KMS-11 (cell line): ENCODE data around the gene IGFBP2.

ENCODE experiments used
- H2AFZ ChIP-seq: fragments of 200-600 bp; sonication (generic); 2 replicates; pipeline ENCODE4 v1.6.1; 2016; ENCODE audit warnings: antibody characterized with exemption, mixed run types, low read depth
- H3K27ac ChIP-seq: fragments of 200-600 bp; sonication (generic); 2 replicates; pipeline ENCODE4 v1.6.1; 2016; ENCODE audit warnings: mild to moderate bottlenecking, mixed run types
- H3K27me3 ChIP-seq: fragments of 200-600 bp; sonication (generic); 2 replicates; pipeline ENCODE4 v1.6.1; 2017; ENCODE audit warnings: mild to moderate bottlenecking, low read depth, mixed run types, moderate library complexity; ENCODE audit not compliant: insufficient read depth
- H3K36me3 ChIP-seq: fragments of 200-600 bp; sonication (generic); 2 replicates; pipeline ENCODE4 v1.6.1; 2017; ENCODE audit warnings: mild to moderate bottlenecking, mixed run types; ENCODE audit not compliant: insufficient read depth
- H3K4me1 ChIP-seq: fragments of 200-600 bp; sonication (generic); 2 replicates; pipeline ENCODE4 v1.6.1; 2016; ENCODE audit warnings: mild to moderate bottlenecking, low read depth, mixed run types; ENCODE audit not compliant: poor library complexity, severe bottlenecking
- H3K4me2 ChIP-seq: fragments of 200-600 bp; sonication (generic); 2 replicates; pipeline ENCODE4 v1.7.0; 2016; ENCODE audit warnings: mild to moderate bottlenecking, mixed run types
- H3K4me3 ChIP-seq: fragments of 200-600 bp; sonication (generic); IDR thresholded peaks from 2 replicates; pipeline ENCODE4 v1.6.1; 2017; ENCODE audit warnings: low read depth, low read length, mixed read lengths; ENCODE audit not compliant: insufficient read depth
- H3K79me2 ChIP-seq: fragments of 200-600 bp; sonication (generic); 2 replicates; pipeline ENCODE4 v1.6.1; 2016; ENCODE audit warnings: low read depth, mixed run types; ENCODE audit not compliant: insufficient read depth
- H3K9ac ChIP-seq: fragments of 200-600 bp; sonication (generic); 2 replicates; pipeline ENCODE4 v1.6.1; 2016; ENCODE audit warnings: mild to moderate bottlenecking, mixed run types
- H4K20me1 ChIP-seq: fragments of 200-600 bp; sonication (generic); 2 replicates; pipeline ENCODE4 v1.6.1; 2016; ENCODE audit warnings: mild to moderate bottlenecking, mixed run types; ENCODE audit not compliant: insufficient read depth
- TF ChIP-seq, protein P1 (sequence below): fragments of 200-600 bp; sonication (generic); conservative IDR thresholded peaks from 2 replicates; pipeline ENCODE4 v1.6.1; 2017; ENCODE audit warnings: low read depth, mild to moderate bottlenecking, antibody characterized with exemption, low read length, moderate library complexity, mixed read lengths

The IGFBP2 gene

DNA sequence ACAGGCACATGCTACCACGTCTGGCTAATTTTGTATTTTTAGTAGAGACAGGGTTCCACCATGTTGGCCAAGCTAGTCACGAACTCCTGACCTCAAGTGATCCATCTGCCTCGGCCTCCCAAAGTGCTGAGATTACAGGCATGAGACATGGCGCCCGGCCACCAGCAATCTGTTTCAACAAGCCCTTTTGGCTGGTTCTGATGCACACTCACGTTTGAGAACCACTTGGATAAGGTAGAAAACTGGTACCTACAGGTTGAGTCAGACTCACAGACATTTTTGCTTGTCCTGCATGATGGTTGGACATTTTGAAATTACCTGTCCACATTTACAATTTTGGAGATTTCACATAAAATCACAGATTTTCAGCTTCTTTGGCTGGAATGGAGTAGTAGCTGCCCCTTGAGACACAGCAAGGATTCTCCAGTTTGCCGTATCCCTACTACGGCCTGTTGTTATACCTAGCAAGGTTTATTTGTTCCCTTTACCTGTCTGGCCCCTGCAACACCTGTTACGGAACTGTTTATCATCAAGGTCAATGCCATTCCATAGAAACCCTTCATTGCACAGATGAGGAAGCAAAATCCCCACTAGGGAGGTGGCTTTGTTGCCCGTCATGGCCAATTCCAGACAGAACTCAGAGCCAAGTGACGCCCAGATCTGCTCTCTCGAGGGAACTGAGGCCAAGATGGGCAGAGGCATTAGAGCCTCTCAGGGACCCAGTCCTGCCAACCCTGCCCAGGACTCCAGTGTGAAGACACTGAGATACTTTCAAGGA is 31.4 kb upstream of the IGFBP2 start:
- TF ChIP-seq, protein P1, sequence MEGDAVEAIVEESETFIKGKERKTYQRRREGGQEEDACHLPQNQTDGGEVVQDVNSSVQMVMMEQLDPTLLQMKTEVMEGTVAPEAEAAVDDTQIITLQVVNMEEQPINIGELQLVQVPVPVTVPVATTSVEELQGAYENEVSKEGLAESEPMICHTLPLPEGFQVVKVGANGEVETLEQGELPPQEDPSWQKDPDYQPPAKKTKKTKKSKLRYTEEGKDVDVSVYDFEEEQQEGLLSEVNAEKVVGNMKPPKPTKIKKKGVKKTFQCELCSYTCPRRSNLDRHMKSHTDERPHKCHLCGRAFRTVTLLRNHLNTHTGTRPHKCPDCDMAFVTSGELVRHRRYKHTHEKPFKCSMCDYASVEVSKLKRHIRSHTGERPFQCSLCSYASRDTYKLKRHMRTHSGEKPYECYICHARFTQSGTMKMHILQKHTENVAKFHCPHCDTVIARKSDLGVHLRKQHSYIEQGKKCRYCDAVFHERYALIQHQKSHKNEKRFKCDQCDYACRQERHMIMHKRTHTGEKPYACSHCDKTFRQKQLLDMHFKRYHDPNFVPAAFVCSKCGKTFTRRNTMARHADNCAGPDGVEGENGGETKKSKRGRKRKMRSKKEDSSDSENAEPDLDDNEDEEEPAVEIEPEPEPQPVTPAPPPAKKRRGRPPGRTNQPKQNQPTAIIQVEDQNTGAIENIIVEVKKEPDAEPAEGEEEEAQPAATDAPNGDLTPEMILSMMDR, result no peak
- Histone ChIP-seq H3K9ac (no peak overlapping the region), H3K27me3 (no peaks in the 10 kb centered on the region), H2AFZ (no peak overlapping the region), H4K20me1 (no peaks in the 10 kb centered on the region), H3K27ac (no peak overlapping the region), H3K36me3 (no peaks in the 10 kb centered on the region), H3K4me2 (no peak overlapping the region), H3K79me2 (no peaks in the 10 kb centered on the region), H3K4me3 (no peak overlapping the region), H3K4me1 (no peaks in the 10 kb centered on the region)

DNA sequence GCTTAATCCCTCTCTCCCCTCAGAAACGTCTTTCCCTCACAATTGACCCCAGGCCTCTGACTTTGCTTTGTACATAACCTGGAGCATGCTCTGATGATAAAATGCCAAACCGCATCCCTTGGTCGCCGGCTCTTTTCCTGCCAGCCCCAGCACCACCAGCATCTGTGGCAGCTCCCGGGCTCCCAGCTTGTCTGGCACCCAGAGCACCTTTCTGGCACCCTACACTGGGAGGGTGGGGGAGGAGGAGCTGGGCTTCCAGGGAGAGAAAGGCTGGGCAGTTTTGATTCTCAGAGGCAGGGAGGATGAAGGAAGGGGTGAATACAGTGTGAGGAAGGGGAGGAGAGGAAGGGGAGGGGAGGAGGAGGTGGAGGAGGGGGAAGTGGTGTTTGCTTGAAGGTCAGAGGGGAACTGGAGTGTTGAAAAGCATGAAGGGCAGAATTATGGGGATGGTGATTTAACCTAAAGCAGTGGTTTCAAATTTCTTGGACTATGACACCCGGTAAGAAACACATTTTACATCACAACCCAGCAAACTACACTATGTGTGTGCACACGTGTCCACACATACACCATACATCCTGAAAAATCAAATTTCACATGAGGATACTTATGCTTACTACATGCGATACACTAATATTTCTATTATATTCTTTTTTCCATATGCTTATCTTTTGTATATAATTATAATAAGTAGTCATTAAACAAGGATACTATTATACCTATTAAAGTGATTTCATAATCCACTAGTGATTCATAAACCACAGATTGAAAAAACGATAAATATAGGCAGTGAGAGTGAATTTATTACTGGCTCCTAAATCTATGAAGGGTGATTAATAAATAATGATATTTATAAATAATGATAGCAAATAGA is 30.0 kb upstream of the IGFBP2 start:
- H3K79me2 ChIP-seq, result no peaks in the 10 kb centered on the region
- H3K4me2 ChIP-seq, result no peak overlapping the region
- H3K36me3 ChIP-seq, result no peaks in the 10 kb centered on the region
- no peaks in the 10 kb centered on the region for H4K20me1 ChIP-seq
- no peak overlapping the region for H3K9ac ChIP-seq
- TF ChIP-seq, protein P1, result no peak
- no peaks in the 10 kb centered on the region for H3K27me3 ChIP-seq
- no peak overlapping the region for H3K27ac ChIP-seq
- H3K4me3 ChIP-seq, result no peak overlapping the region
- no peaks in the 10 kb centered on the region for H3K4me1 ChIP-seq
- no peak overlapping the region for H2AFZ ChIP-seq

DNA sequence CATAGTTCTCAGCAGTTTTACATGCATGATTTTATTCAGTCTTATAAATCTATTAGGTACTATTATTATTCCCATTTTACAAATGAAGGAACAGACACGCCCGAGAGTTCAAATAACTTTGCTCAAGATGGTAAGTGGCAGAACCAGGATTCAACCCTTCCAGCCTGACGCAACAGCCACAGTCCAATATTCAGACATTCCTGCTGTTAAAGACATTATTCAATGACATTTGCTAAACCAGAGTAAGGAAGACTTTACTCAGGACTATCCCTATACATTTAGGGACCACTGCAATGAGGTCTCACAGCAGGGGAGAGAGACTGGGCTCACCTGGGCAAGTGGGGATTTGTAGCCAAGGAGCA is 29.4 kb upstream of the IGFBP2 start:
- TF ChIP-seq, protein P1, result no peak
- H3K9ac ChIP-seq, result no peak overlapping the region
- H4K20me1 ChIP-seq, result no peaks in the 10 kb centered on the region
- no peak overlapping the region for H3K4me2 ChIP-seq
- no peaks in the 10 kb centered on the region for H3K27me3 ChIP-seq
- no peak overlapping the region for H3K27ac ChIP-seq
- H3K4me3 ChIP-seq, result no peak overlapping the region
- H2AFZ ChIP-seq, result no peak overlapping the region
- no peaks in the 10 kb centered on the region for H3K4me1 ChIP-seq
- no peaks in the 10 kb centered on the region for H3K79me2 ChIP-seq
- H3K36me3 ChIP-seq, result no peaks in the 10 kb centered on the region

DNA sequence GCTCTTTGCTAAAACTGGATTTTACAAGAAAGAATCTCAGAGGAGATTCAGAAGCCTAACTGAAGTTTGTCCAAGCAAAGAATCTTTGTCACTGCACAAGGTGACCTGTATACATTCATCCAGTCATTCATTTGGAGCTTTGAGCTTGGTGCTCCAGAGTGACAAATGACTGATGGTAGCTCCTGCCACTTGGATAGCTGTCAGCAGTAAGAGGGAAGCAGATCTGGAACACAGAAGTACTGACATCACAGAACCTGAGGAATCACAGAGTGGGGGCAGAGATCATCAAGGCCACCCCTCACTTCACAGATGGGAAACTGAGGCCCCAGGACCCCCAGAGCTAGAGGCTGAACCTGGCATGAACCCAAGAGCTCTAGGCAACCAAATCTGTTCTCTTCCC is 28.8 kb upstream of the IGFBP2 start:
- H3K27ac ChIP-seq, result no peak overlapping the region
- TF ChIP-seq, protein P1, result no peak
- H4K20me1 ChIP-seq, result no peaks in the 10 kb centered on the region
- no peaks in the 10 kb centered on the region for H3K36me3 ChIP-seq
- H3K79me2 ChIP-seq, result no peaks in the 10 kb centered on the region
- H3K27me3 ChIP-seq, result no peaks in the 10 kb centered on the region
- H3K4me3 ChIP-seq, result no peak overlapping the region
- no peak overlapping the region for H3K9ac ChIP-seq
- no peak overlapping the region for H3K4me2 ChIP-seq
- no peaks in the 10 kb centered on the region for H3K4me1 ChIP-seq
- H2AFZ ChIP-seq, result no peak overlapping the region
